Coronary artery (tissue), 2 donors: ENCODE measurements around the gene PLEKHG2.

Experiments
- DNase-seq: peaks from one replicate; pipeline ENCODE4 v3.0.0-alpha.2; 2017; ENCODE audit warnings: low spot score
- H3K27ac ChIP-seq, 2 donors: fragments of 200-600 bp; sonication (generic); one replicate each; pipeline ENCODE4 v1.5.1; 2016 to 2019
- H3K4me3 ChIP-seq: fragments of 200-600 bp; sonication (generic); 2 replicates; pipeline ENCODE4 v1.5.1; 2016; ENCODE audit warnings: mild to moderate bottlenecking, moderate library complexity
- TF ChIP-seq, protein P1 (sequence below): fragments of 200-600 bp; sonication (generic); IDR thresholded peaks from one replicate; pipeline ENCODE4 v1.5.1; 2019; ENCODE audit warnings: antibody characterized with exemption

The PLEKHG2 gene

GRCh38 chr19:39469567-39469966 is 57.1 kb downstream of the PLEKHG2 start:
- TF ChIP-seq, protein P1, sequence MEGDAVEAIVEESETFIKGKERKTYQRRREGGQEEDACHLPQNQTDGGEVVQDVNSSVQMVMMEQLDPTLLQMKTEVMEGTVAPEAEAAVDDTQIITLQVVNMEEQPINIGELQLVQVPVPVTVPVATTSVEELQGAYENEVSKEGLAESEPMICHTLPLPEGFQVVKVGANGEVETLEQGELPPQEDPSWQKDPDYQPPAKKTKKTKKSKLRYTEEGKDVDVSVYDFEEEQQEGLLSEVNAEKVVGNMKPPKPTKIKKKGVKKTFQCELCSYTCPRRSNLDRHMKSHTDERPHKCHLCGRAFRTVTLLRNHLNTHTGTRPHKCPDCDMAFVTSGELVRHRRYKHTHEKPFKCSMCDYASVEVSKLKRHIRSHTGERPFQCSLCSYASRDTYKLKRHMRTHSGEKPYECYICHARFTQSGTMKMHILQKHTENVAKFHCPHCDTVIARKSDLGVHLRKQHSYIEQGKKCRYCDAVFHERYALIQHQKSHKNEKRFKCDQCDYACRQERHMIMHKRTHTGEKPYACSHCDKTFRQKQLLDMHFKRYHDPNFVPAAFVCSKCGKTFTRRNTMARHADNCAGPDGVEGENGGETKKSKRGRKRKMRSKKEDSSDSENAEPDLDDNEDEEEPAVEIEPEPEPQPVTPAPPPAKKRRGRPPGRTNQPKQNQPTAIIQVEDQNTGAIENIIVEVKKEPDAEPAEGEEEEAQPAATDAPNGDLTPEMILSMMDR = no peak
- no peak overlapping the region for H3K4me3 ChIP-seq
- no peak overlapping the region for H3K27ac ChIP-seq
- no peak for DNase-seq

- Histone ChIP-seq H3K27ac (no peak overlapping the region), H3K4me3 (no peak overlapping the region)
- DNase-seq = no peak
- TF ChIP-seq, protein P1 = no peak
Measured at GRCh38 chr19:39470724-39471339, 58.4 kb downstream of the PLEKHG2 start.

GRCh38 chr19:39471756-39472536 is 59.5 kb downstream of the PLEKHG2 start:
- DNase-seq = no peak
- Histone ChIP-seq H3K27ac (no peak overlapping the region), H3K4me3 (no peak overlapping the region)
- TF ChIP-seq, protein P1 = no peak

- no peak overlapping the region for H3K4me3 ChIP-seq
- DNase-seq = no peak
- H3K27ac ChIP-seq = no peak overlapping the region
- TF ChIP-seq, protein P1 = no peak
Measured at GRCh38 chr19:39472746-39473442, 60.4 kb downstream of the PLEKHG2 start.

- TF ChIP-seq, protein P1 = no peak
- Histone ChIP-seq H3K27ac (no peak overlapping the region), H3K4me3 (no peak overlapping the region)
- DNase-seq = no peak
Measured at GRCh38 chr19:39473443-39473960, 61.0 kb downstream of the PLEKHG2 start.

DNA sequence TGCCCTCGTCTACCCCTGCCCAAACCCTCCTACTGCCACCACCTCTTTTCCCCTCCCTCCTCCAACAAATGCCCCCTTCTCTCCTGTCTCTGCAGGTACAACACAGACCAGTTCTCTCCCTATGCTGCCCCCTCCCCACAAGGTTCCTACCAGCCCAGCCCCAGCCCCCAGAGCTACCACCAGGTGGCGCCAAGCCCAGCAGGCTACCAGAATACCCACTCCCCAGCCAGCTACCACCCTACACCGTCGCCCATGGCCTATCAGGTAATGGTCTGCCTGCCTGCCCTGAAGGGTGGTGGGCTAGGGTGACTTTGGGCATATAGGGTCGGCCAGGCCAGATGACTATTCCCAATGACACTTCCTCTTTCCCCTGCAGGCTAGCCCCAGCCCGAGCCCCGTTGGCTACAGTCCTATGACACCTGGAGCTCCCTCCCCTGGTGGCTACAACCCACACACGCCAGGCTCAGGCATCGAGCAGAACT is 61.7 kb downstream of the PLEKHG2 start:
- Histone ChIP-seq H3K4me3 (no peak overlapping the region), H3K27ac (no peak overlapping the region)
- TF ChIP-seq, protein P1 = peak; percentile 78
- DNase-seq = no peak
